ENCODE data around the gene AGK. TPM values are rescaled to one million over a fixed set of nuclear protein-coding genes. Genes with fewer than 3 reads are reported as not detected.

Gene AGK
- total RNA-seq, 1 experiment from 2014 or later = 32.6 TPM

- Histone ChIP-seq H3K27ac (ENCODE audit: low read length) (no peak overlapping the region), H3K9me3 (ENCODE audit: control insufficient read depth, insufficient read depth, low read depth, low read length) (no peaks in the 10 kb centered on the region), H3K4me1 (ENCODE audit: control insufficient read depth, insufficient read depth, low read length) (no peaks in the 10 kb centered on the region), H3K4me3 (ENCODE audit: low read depth in 2 of 2, low read length in 2 of 2) (no peak overlapping the region), H3K36me3 (ENCODE audit: control insufficient read depth, insufficient read depth, low read length) (no peaks in the 10 kb centered on the region), H3K27me3 (ENCODE audit: control insufficient read depth, insufficient read depth, low read length) (0 out of 2 replicates have a peak, but pooled peaks cover 3% of the 10 kb centered on the region)
- no peak for ATAC-seq
- TF ChIP-seq TCF7L2 (IDR thresholded peaks at IDR 0.05; ENCODE audit: low read depth, low read length) (no peak), POLR2AphosphoS5 (IDR thresholded peaks at IDR 0.05; ENCODE audit: low read depth, low read length) (no peak), CTCF (IDR thresholded peaks at IDR 0.05) (no peak), REST (IDR thresholded peaks at IDR 0.05; ENCODE audit: insufficient read depth in 1 of 2, low read depth in 2 of 2, low read length in 1 of 2) (no peak), SIN3A (IDR thresholded peaks at IDR 0.05; ENCODE audit: borderline replicate concordance, insufficient read depth, low read depth, low read length) (no peak)
- CTCF ChIA-PET = no interaction called here
- BruUV-seq (replicated peaks) = no TSS peak
- in situ Hi-C loops (cut with HindIII; ENCODE audit: low pct_unique_long_range_greater_than_20kb, low sequenced_read_pairs) = no loop called here
- POLR2A ChIA-PET = no interaction called here
- DNase-seq (ENCODE audit: low read depth, low spot score) = no peak
- intact Hi-C loops (cut with micrococcal nuclease; ENCODE audit: unreplicated experiment) = no loop called here
Observed at GRCh38 chr7:141519623-141520022, 31.6 kb upstream of the AGK start.

GRCh38 chr7:141522657-141523342 is 28.4 kb upstream of the AGK start:
- no TSS peak for BruUV-seq (replicated peaks)
- CTCF ChIA-PET = no interaction called here
- no peak for ATAC-seq

GRCh38 chr7:141525973-141526514 is 25.2 kb upstream of the AGK start:
- no peak for DNase-seq (ENCODE audit: low read depth, low spot score)
- Histone ChIP-seq H3K4me1 (ENCODE audit: control insufficient read depth, insufficient read depth, low read length) (no peaks in the 10 kb centered on the region), H3K27me3 (ENCODE audit: control insufficient read depth, insufficient read depth, low read length) (no peaks in the 10 kb centered on the region), H3K4me3 (ENCODE audit: low read depth in 2 of 2, low read length in 2 of 2) (no peak overlapping the region), H3K27ac (ENCODE audit: low read length) (no peak overlapping the region), H3K9me3 (ENCODE audit: control insufficient read depth, insufficient read depth, low read depth, low read length) (no peaks in the 10 kb centered on the region), H3K36me3 (ENCODE audit: control insufficient read depth, insufficient read depth, low read length) (no peaks in the 10 kb centered on the region)
- intact Hi-C loops (cut with micrococcal nuclease; ENCODE audit: unreplicated experiment) (no loop called here), in situ Hi-C loops (cut with HindIII; ENCODE audit: low pct_unique_long_range_greater_than_20kb, low sequenced_read_pairs) (no loop called here)
- TF ChIP-seq CTCF (IDR thresholded peaks at IDR 0.05) = no peak
- TF ChIP-seq POLR2AphosphoS5 (IDR thresholded peaks at IDR 0.05; ENCODE audit: low read depth, low read length) = no peak
- no peak for TF ChIP-seq TCF7L2 (IDR thresholded peaks at IDR 0.05; ENCODE audit: low read depth, low read length)
- TF ChIP-seq SIN3A (IDR thresholded peaks at IDR 0.05; ENCODE audit: borderline replicate concordance, insufficient read depth, low read depth, low read length) = no peak
- TF ChIP-seq REST (IDR thresholded peaks at IDR 0.05; ENCODE audit: insufficient read depth in 1 of 2, low read depth in 2 of 2, low read length in 1 of 2) = no peak
- no peak for ATAC-seq
- ChIA-PET POLR2A (no interaction called here), CTCF (no interaction called here)
- BruUV-seq (replicated peaks) = no TSS peak

More at GRCh38 chr7:141522657-141523342, 28.4 kb upstream of the AGK start:
- Histone ChIP-seq H3K4me3 (ENCODE audit: low read depth in 2 of 2, low read length in 2 of 2) (no peak overlapping the region), H3K27ac (ENCODE audit: low read length) (no peak overlapping the region), H3K4me1 (ENCODE audit: control insufficient read depth, insufficient read depth, low read length) (no peaks in the 10 kb centered on the region), H3K27me3 (ENCODE audit: control insufficient read depth, insufficient read depth, low read length) (0 out of 2 replicates have a peak, but pooled peaks cover 3% of the 10 kb centered on the region), H3K9me3 (ENCODE audit: control insufficient read depth, insufficient read depth, low read depth, low read length) (no peaks in the 10 kb centered on the region), H3K36me3 (ENCODE audit: control insufficient read depth, insufficient read depth, low read length) (no peaks in the 10 kb centered on the region)
- in situ Hi-C loops (cut with HindIII; ENCODE audit: low pct_unique_long_range_greater_than_20kb, low sequenced_read_pairs) = no loop called here
- TF ChIP-seq SIN3A (IDR thresholded peaks at IDR 0.05; ENCODE audit: borderline replicate concordance, insufficient read depth, low read depth, low read length) = no peak
- POLR2A ChIA-PET = no interaction called here
- DNase-seq (ENCODE audit: low read depth, low spot score) = no peak
- intact Hi-C loops (cut with micrococcal nuclease; ENCODE audit: unreplicated experiment) = no loop called here

Data from Panc1 (cell line).